OCI-M1 (cell line): Measurements from ENCODE around the gene MYL5.
A peak's percentile ranks its signal among the peaks of the same experiment; 100 is the strongest.
"Not testable (repeated sequence)": the region's sequence is repeated elsewhere in the genome, so short reads cannot be mapped to it uniquely, and the experiment has no call there.

Source experiments
- DNase-seq: peaks from one replicate; lab custom pipeline; 2025; lab: John Stamatoyannopoulos, UW

MYL5 gene

DNA sequence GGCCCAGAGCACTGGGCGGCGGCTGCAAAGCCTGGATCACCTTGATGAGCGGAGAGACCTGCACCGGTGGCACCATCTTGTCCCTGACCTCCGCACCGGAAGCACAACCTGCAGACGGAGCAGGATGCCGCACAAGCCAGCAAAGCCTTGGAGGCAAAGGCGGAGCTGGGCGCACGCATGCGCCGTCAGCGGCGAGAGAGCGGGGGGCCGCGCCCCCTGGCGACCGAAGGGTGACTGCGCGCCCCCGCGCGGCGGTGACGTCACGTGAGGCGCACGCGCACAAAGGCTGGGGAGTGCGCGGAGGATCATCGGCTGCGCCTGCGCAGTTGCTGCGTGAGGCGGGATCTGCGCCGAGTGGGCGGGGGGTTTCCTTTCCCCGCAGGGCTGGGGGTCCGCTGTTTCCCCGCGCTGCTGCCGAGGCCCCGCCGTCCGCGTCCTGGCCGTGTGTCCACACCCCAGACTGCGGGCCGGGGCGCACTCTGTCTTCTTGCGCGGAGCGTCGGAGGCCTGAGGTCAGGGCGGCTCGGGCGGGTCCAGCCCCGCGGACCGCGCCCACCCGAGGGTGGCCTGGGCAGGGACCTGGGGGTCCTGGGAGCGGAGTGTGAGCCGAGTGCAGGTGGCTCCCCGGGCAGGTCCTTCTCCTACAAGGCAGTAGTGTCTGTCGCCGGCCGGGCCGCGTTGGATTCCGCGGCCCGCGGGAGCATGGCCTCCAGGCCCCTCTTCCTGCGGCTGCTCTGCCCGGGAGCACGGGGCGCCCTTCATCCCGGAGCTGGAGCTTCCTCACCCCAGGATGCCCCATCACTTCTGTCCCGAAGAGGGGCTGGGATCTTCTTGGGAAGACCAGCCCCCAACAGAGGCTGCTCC lies at the start of gene MYL5, which contains the start of gene ATP5ME:
Gene MYL5 (plus strand): TSS at position 371 of the 864 bp plus-strand sequence. CDS start 3,485 bp downstream, outside the sequence.
Gene ATP5ME (minus strand): TSS at position 105 of the 864 bp plus-strand sequence. CDS start 29 bp downstream, at position 76.
- peak; percentile 97 for DNase-seq

DNA sequence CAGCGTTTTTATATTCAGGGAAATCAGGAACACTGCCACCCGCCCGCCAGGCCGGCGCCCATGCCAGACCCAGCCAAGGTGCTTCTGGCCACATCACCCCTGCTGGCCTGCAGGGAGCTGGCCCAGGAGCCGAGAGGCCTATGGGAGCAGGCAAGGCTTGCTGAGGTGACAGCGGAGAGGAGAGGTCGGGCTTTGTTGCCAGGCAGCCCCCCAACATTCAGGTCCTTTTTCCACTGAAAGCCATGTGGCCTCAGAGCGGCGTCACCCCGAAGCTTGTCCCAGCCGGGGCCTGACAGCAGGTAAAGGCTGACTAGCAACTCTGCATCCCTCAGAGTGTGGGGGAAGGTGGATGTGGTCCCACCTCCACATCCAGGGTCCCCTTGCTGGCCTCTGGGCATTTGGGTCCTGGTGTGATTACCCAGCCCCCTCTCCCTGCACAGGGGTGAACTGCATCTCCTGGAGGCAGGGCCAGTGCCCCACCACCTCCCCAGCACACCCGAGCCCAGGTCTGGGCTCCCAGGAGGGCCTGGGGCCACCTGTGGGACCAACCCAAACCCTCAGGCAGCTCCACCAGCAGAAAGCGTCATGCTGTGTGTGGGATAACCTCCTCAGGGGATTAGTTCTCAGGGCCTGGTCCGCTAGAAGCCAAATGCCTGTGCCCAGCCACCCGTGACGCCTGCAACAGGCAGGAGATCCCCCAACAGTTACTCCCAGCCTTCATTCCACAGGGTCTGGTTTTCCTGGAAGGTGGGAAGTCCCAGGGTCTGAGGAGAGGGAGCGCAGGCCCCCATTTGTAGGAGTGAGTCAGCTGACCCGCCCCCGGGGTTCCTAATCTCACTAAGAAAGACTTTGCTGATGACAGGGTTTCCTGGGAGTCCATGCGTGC lies 49.4 kb upstream of the MYL5 start, which contains the start of gene PDE6B:
Gene PDE6B (plus strand): TSS at position 869 of the 886 bp plus-strand sequence. CDS start 54 bp downstream, outside the sequence.
- no peak for DNase-seq

- no peak for DNase-seq
These were observed 48.6 kb upstream of the MYL5 start for GRCh38 chr4:625631-626161.

- no peak for DNase-seq
These were observed 47.9 kb upstream of the MYL5 start for GRCh38 chr4:626201-627091.

GRCh38 chr4:627347-628125 lies 46.8 kb upstream of the MYL5 start:
- DNase-seq = no peak

GRCh38 chr4:628311-628741 lies 46.0 kb upstream of the MYL5 start:
- no peak for DNase-seq

- no peak for DNase-seq
These were observed 45.3 kb upstream of the MYL5 start for GRCh38 chr4:628821-629635.

- DNase-seq = no peak
These were observed 44.8 kb upstream of the MYL5 start for GRCh38 chr4:629636-629914.

- no peak for DNase-seq
These were observed 44.3 kb upstream of the MYL5 start for GRCh38 chr4:629915-630641.

GRCh38 chr4:630656-631055 lies 43.7 kb upstream of the MYL5 start:
- DNase-seq = no peak

GRCh38 chr4:632196-632790 lies 42.0 kb upstream of the MYL5 start:
- no peak for DNase-seq

DNA sequence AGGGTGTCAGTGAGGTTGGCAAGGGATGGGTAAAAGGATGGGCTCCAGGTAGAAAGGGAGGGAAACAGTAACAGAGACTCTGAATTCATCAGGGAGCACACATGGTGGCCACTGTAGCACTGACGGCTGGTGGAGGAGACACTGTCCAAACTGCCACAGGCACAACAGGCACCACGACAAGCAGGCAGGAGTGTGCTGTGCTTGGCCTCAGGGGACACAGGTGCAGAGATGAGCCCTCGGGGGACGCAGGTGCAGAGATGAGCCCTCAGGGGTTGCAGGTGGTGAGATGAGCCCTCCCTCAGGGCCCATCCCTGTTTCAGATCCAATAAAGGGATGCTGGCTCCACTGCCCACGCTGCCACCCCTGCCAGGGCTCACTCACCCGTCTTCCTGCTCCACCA lies 41.4 kb upstream of the MYL5 start:
- DNase-seq = no peak

- DNase-seq = no peak
These were observed 40.9 kb upstream of the MYL5 start for GRCh38 chr4:633406-633805.

- DNase-seq = no peak
These were observed 40.3 kb upstream of the MYL5 start for GRCh38 chr4:633976-634598.

GRCh38 chr4:634599-634985 lies 39.8 kb upstream of the MYL5 start:
- DNase-seq = no peak

DNA sequence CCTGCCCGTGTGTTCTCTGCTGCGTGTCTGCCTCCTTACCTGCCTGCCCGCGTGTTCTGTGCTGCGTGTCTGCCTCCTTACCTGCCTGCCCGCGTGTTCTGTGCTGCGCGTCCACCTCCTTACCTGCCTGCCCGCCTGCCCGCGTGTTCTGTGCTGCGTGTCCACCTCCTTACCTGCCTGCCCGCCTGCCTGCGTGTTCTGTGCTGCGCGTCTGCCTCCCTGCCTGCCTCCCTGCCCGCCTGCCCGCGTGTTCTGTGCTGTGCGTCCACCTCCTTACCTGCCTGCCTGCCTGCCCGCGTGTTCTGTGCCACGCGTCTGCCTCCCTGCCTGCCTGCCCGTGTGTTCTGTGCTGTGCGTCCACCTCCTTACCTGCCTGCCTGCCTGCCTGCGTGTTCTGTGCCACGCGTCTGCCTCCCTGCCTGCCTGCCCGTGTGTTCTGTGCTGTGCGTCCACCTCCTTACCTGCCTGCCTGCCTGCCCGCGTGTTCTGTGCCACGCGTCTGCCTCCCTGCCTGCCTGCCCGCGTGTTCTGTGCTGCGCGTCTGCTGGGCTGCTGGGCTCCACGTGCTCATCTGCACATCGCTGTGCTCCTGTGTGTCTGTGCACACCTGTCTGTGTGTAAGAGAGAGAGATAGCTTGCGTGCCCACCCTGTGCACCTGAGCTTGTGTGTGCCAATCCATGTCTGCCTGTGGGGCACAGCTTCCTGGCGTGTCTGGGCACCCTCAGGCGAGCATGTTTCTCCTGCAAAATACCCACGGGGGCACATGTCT lies 39.1 kb upstream of the MYL5 start:
- DNase-seq = not testable (repeated sequence)

DNA sequence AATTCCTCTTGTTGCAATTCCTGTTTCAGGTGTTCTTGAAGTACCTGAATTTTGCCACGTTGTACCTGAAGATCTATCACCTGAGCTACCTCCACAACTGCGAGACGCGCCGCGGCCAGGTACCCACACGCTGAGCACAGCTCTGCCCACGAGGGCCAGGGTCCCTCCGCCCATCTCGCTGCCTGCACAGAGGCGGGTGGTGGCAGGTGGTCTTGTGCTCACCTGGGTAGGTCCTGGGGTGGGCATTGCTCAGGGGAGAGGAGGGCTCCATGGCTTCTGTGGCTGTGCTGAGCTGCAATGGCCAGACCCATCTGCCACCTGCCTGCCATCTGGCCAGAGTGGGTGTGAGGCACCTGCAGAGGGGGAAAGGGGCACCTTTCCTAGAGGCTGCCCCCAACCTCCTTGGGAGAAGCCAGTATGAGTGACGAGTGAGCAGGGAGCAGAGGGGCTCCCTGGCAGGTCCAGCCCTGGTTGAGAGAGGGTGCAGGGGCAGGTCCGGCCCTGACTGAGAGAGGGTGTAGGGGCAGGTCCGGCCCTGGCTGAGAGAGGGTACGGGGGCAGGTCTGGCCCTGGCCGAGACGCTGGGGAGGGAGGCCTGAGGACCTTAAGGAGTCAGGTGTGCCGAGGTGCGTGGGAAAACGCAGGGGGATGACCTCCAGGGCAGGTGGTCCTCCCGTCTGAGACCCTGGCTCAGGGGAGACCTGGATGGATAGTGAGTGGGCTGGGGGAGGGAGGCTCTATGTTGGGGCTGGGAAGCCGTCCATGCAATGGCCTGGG lies 38.3 kb upstream of the MYL5 start:
- DNase-seq = no peak
